Gastroesophageal sphincter (tissue), 4 donors: ENCODE data around the gene CERS2. TPM values are rescaled to one million over a fixed set of nuclear protein-coding genes. Genes with fewer than 3 reads are reported as not detected.

Source experiments
- ATAC-seq: fragments of 150-250 bp; one replicate; pipeline ENCODE4 v1.9.1; 2016; ENCODE audit warnings: mild to moderate bottlenecking, moderate library complexity
- H3K27ac ChIP-seq, 4 donors: fragments of 200-600 bp; sonication (generic) in 3 of 4; 1 replicate in 3 of 4; 2 replicates in 1 of 4; pipeline ENCODE4 v1.5.1; 2016 to 2019
- H3K27me3 ChIP-seq: fragments of 200-600 bp; sonication (generic); one replicate; pipeline ENCODE4 v1.5.1; 2019
- H3K36me3 ChIP-seq, 2 donors: fragments of 200-600 bp; sonication (generic); one replicate each; pipeline ENCODE4 v1.5.1; 2019; ENCODE audit warnings: control low read depth in 1 of 2
- H3K4me1 ChIP-seq, 3 donors: fragments of 200-600 bp; sonication (generic); 1 replicate in 2 of 3; 2 replicates in 1 of 3; pipeline ENCODE4 v1.5.1; 2016 to 2019; ENCODE audit warnings: control low read depth in 2 of 3
- H3K4me3 ChIP-seq, 2 donors: fragments of 200-600 bp; sonication (generic); one replicate each; pipeline ENCODE4 v1.5.1; 2019; ENCODE audit warnings: mild to moderate bottlenecking in 1 of 2, moderate library complexity in 1 of 2
- H3K9me3 ChIP-seq, 3 donors: fragments of 200-600 bp; sonication (generic); one replicate each; pipeline ENCODE4 v1.5.1; 2017 to 2019; ENCODE audit warnings: control low read depth in 2 of 3
- CTCF ChIP-seq, 4 experiments: fragments of 200-600 bp in 2 of 4; fragments of 450-650 bp in 2 of 4; sonication (generic) in 1 of 4; IDR thresholded peaks; one replicate each; pipeline ENCODE4 v1.5.1; 2017 to 2019; ENCODE audit warnings: antibody characterized with exemption in 4 of 4, mild to moderate bottlenecking in 2 of 4, moderate library complexity in 2 of 4
- EP300 ChIP-seq: sonication (generic); formaldehyde crosslinking; IDR thresholded peaks from one replicate; pipeline ENCODE4 v1.6.1; 2017; ENCODE audit warnings: antibody characterized with exemption, mild to moderate bottlenecking
- POLR2A ChIP-seq, 2 donors: fragments of 450-650 bp; IDR thresholded peaks; one replicate each; pipeline ENCODE4 v1.6.1; 2017; ENCODE audit warnings: antibody characterized with exemption in 2 of 2, mild to moderate bottlenecking in 2 of 2, moderate library complexity in 1 of 2
- POLR2AphosphoS5 ChIP-seq: sonication (generic); formaldehyde crosslinking; IDR thresholded peaks from one replicate; pipeline ENCODE4 v1.6.1; 2017; ENCODE audit warnings: antibody characterized with exemption
- WGBS, 2 donors: methylation state at CpG; one replicate each; pipeline ENCODE4 v1.1.5; 2018; ENCODE audit warnings: low coverage in 1 of 2; 5-methylcytosine and 5-hydroxymethylcytosine counted together
- small RNA-seq, 4 donors: library from RNA; depleted of rRNA; stranded (forward); fragments of <200 nt; gene quantifications; one replicate each; pipeline ENCODE3, GENCODE V24; 2016
- total RNA-seq, 4 donors: library from RNA; depleted of rRNA; stranded (reverse); fragments of >200 nt; gene quantifications; one replicate each; pipeline ENCODE4 v1.1.0, GENCODE V29; 2016

CERS2 gene
- total RNA-seq, 4 donors from 2014 or later = 98.3 to 142 (median 127) TPM

GRCh38 chr1:150925080-150925479 lies 49.6 kb downstream of the CERS2 start:
- Histone ChIP-seq H3K27ac (peak overlapping the region in 1 of 4 donors; percentile 90), H3K4me3 (peak overlapping the region in 1 of 2 donors; percentile 69), H3K27me3 (no peaks in the 10 kb centered on the region), H3K36me3 (peaks cover 2 to 28% of the 10 kb centered on the region in 2 donors), H3K4me1 (peaks cover 0 to 18% (median 0%) of the 10 kb centered on the region in 3 donors), H3K9me3 (no peaks in the 10 kb centered on the region)
- no peak for ATAC-seq
- TF ChIP-seq POLR2AphosphoS5 = no peak
- no peak for TF ChIP-seq EP300
- TF ChIP-seq POLR2A (IDR thresholded peaks at IDR 0.05) = no peak
- no peak for TF ChIP-seq CTCF (IDR thresholded peaks at IDR 0.05)
- WGBS, 2 donors = 83 to 86% methylated on average over 6 to 19 of the region's 23 CpGs

- Histone ChIP-seq H3K27me3 (no peaks in the 10 kb centered on the region), H3K9me3 (no peaks in the 10 kb centered on the region), H3K4me3 (no peak overlapping the region), H3K4me1 (peaks cover 0 to 10% (median 0%) of the 10 kb centered on the region in 3 donors), H3K27ac (no peak overlapping the region), H3K36me3 (peaks cover 0 to 3% of the 10 kb centered on the region in 2 donors)
- TF ChIP-seq POLR2AphosphoS5 = peak; percentile 16
- no peak for TF ChIP-seq POLR2A (IDR thresholded peaks at IDR 0.05)
- peak in 3 of 4 experiments; percentile 63 to 72 (median 68) for TF ChIP-seq CTCF (IDR thresholded peaks at IDR 0.05)
- no peak for TF ChIP-seq EP300
- ATAC-seq = peak; percentile 37
- 36 to 43% methylated on average over 2 of the region's 2 CpGs for WGBS, 2 donors
These were observed 52.1 kb downstream of the CERS2 start for GRCh38 chr1:150922519-150922975.

GRCh38 chr1:150917387-150917786 lies 57.2 kb downstream of the CERS2 start:
- Histone ChIP-seq H3K36me3 (no peaks in the 10 kb centered on the region), H3K4me1 (no peaks in the 10 kb centered on the region), H3K4me3 (no peak overlapping the region), H3K9me3 (no peaks in the 10 kb centered on the region), H3K27ac (no peak overlapping the region), H3K27me3 (no peaks in the 10 kb centered on the region)
- TF ChIP-seq POLR2AphosphoS5 = no peak
- no peak for TF ChIP-seq POLR2A (IDR thresholded peaks at IDR 0.05)
- no peak for TF ChIP-seq EP300
- no peak for TF ChIP-seq CTCF (IDR thresholded peaks at IDR 0.05)
- WGBS, 2 donors = 76 to 80% methylated on average over 1 to 6 of the region's 7 CpGs
- no peak for ATAC-seq

Small RNAs within 50 kb of the gene (small RNA-seq; reads per million reads assigned to genes)
- gene RNU6-884P = 0 reads per million in 4 donors

Other genes with a start within 250 kb of the CERS2 start
- gene CTSS, start 209.1 kb downstream of the CERS2 start, total RNA-seq = 10 to 100 TPM in 3 of 4 donors, 1 to 10 TPM in 1; 9.3 to 80.3 (median 50.4) TPM
- 10 to 100 TPM; 29.1 to 69.1 (median 50.4) TPM for gene CTSK, start 166.6 kb downstream of the CERS2 start, total RNA-seq
- 10 to 100 TPM; 43.2 to 53.2 (median 50.2) TPM for gene ARNT, start 98.2 kb downstream of the CERS2 start, total RNA-seq
- not detected for gene CTXND2, start 87.7 kb downstream of the CERS2 start, total RNA-seq
- gene SETDB1, start 48.5 kb downstream of the CERS2 start, total RNA-seq = 10 to 100 TPM; 21.9 to 32.2 (median 28.7) TPM
- under 1 TPM in 1 of 4 donors, not detected in 3; 0.31 TPM for gene ANXA9, start 7.5 kb upstream of the CERS2 start, total RNA-seq
- 10 to 100 TPM; 21.2 to 39.2 (median 33.2) TPM for gene MINDY1, start 32.1 kb upstream of the CERS2 start, total RNA-seq
- 10 to 100 TPM; 24.2 to 28.9 (median 26.7) TPM for gene PRUNE1, start 33.6 kb upstream of the CERS2 start, total RNA-seq
- 1 to 10 TPM in 1 of 4 donors, under 1 TPM in 3; 0.13 to 6.1 (median 0.70) TPM for gene BNIPL, start 61.8 kb upstream of the CERS2 start, total RNA-seq
- 1 to 10 TPM; 3.7 to 9.8 (median 7.0) TPM for gene C1orf56, start 72.9 kb upstream of the CERS2 start, total RNA-seq
- gene CDC42SE1, start 84.8 kb upstream of the CERS2 start, total RNA-seq = 10 to 100 TPM; 51.2 to 56.0 (median 54.4) TPM
- gene MLLT11, start 85.6 kb upstream of the CERS2 start, total RNA-seq = 1 to 10 TPM in 2 of 4 donors, under 1 TPM in 2; 0.16 to 1.8 (median 1.1) TPM
- 10 to 100 TPM; 20.6 to 28.5 (median 21.6) TPM for gene GABPB2, start 95.9 kb upstream of the CERS2 start, total RNA-seq
- gene SEMA6C, start 171.8 kb upstream of the CERS2 start, total RNA-seq = 10 to 100 TPM in 1 of 4 donors, 1 to 10 TPM in 3; 6.1 to 13.9 (median 8.0) TPM
- 1 to 10 TPM in 3 of 4 donors, under 1 TPM in 1; 0.85 to 7.2 (median 4.4) TPM for gene TNFAIP8L2, start 181.8 kb upstream of the CERS2 start, total RNA-seq
- 10 to 100 TPM; 14.0 to 28.6 (median 14.4) TPM for gene LYSMD1, start 191.1 kb upstream of the CERS2 start, total RNA-seq
- gene SCNM1, start 191.3 kb upstream of the CERS2 start, total RNA-seq = 10 to 100 TPM; 18.7 to 32.0 (median 25.6) TPM
- gene TMOD4, start 201.1 kb upstream of the CERS2 start, total RNA-seq = 1 to 10 TPM in 1 of 4 donors, not detected in 3; 2.2 TPM
- 10 to 100 TPM; 46.4 to 82.0 (median 66.5) TPM for gene VPS72, start 215.4 kb upstream of the CERS2 start, total RNA-seq
- 10 to 100 TPM; 42.8 to 80.1 (median 49.9) TPM for gene PIP5K1A, start 223.7 kb upstream of the CERS2 start, total RNA-seq